GM19438 (cell line): ENCODE data around the gene PLEKHH1.
"Not testable (repeated sequence)": the region's sequence is repeated elsewhere in the genome, so short reads cannot be mapped to it uniquely, and the experiment has no call there.

ENCODE experiments used
- ATAC-seq: cut with Tn5 transposase; IDR thresholded peaks from one replicate; pipeline ENCODE4 v1.9.1; 2021; ENCODE audit warnings: low read depth; ENCODE audit not compliant: unreplicated experiment

PLEKHH1 gene

GRCh38 chr14:67619446-67620216 is 86.5 kb downstream of the PLEKHH1 start, which contains the start of gene ARG2:
Gene ARG2 (plus strand): TSS chr14:67619920. CDS start chr14:67619978, 58 bp downstream.
- ATAC-seq: peak; percentile 84

GRCh38 chr14:67620217-67620785 is 87.2 kb downstream of the PLEKHH1 start:
- ATAC-seq: no peak

GRCh38 chr14:67622675-67623074 is 89.6 kb downstream of the PLEKHH1 start:
- ATAC-seq: no peak

- no peak for ATAC-seq
These were observed 90.0 kb downstream of the PLEKHH1 start for GRCh38 chr14:67623114-67623513.

- ATAC-seq: not testable (repeated sequence)
These were observed 93.0 kb downstream of the PLEKHH1 start for GRCh38 chr14:67626131-67626530.

GRCh38 chr14:67627519-67627918 is 94.4 kb downstream of the PLEKHH1 start:
- no peak for ATAC-seq

GRCh38 chr14:67630186-67630585 is 97.1 kb downstream of the PLEKHH1 start:
- no peak for ATAC-seq

GRCh38 chr14:67630938-67631337 is 97.8 kb downstream of the PLEKHH1 start:
- ATAC-seq: no peak

GRCh38 chr14:67633451-67634147 is 100.5 kb downstream of the PLEKHH1 start:
- no peak for ATAC-seq

GRCh38 chr14:67636361-67636919 is 103.3 kb downstream of the PLEKHH1 start:
- no peak for ATAC-seq

GRCh38 chr14:67638642-67639041 is 105.6 kb downstream of the PLEKHH1 start:
- no peak for ATAC-seq
